C4-2B (cell line): ENCODE measurements around the gene NOTO.

Source experiments
- CTCF ChIP-seq: fragments of 450-650 bp; conservative IDR thresholded peaks from 2 replicates; pipeline ENCODE4 v1.5.1; 2017; ENCODE audit warnings: mild to moderate bottlenecking
- ZFX ChIP-seq: fragments of 450-650 bp; IDR thresholded peaks from 2 replicates; pipeline ENCODE4 v1.6.1; 2017

GRCh38 chr2:73163483-73164367 lies 38.6 kb upstream of the NOTO start:
- peak; percentile 77 for TF ChIP-seq CTCF
- no peak for TF ChIP-seq ZFX
